WTC11 (cell line): ENCODE measurements around the gene ADRA1B. TPM values are rescaled to one million over a fixed set of nuclear protein-coding genes. Genes with fewer than 3 reads are reported as not detected.

Source experiments
- ATAC-seq: fragments of 200-7000 bp; cut with Tn5 transposase; 2 replicates; pipeline ENCODE4 v1.10.0; 2021; ENCODE audit warnings: mild to moderate bottlenecking, moderate library complexity
- CTCF ChIA-PET: fragments of 300-600 bp; sonication (Branson Sonifier 250); formaldehyde crosslinking; loops from one replicate; lab custom pipeline; 2021; ENCODE audit warnings: antibody characterized with exemption; lab: Charles Lee
- POLR2A ChIA-PET: fragments of 350-600 bp; sonication (Branson Sonifier 250); formaldehyde crosslinking; loops from one replicate; lab custom pipeline; 2021; ENCODE audit warnings: antibody characterized with exemption; lab: Charles Lee
- DNase-seq: peaks from one replicate; pipeline ENCODE4 v3.0.0; 2021; ENCODE audit warnings: low spot score
- H3K27ac Mint-ChIP-seq: 2 replicates; pipeline ENCODE4 v1.8.0; 2021; ENCODE audit warnings: mixed read lengths
- H3K27me3 Mint-ChIP-seq: 2 replicates; pipeline ENCODE4 v1.8.0; 2021; ENCODE audit warnings: low read depth, mild to moderate bottlenecking, moderate library complexity, mixed read lengths
- H3K36me3 Mint-ChIP-seq: 2 replicates; pipeline ENCODE4 v1.8.0; 2021; ENCODE audit warnings: mixed read lengths
- H3K4me1 Mint-ChIP-seq: 2 replicates; pipeline ENCODE4 v1.8.0; 2022; ENCODE audit warnings: mixed read lengths
- H3K4me3 Mint-ChIP-seq: 2 replicates; pipeline ENCODE4 v1.8.0; 2021; ENCODE audit warnings: mild to moderate bottlenecking, moderate library complexity, mixed read lengths
- H3K9me3 Mint-ChIP-seq: 2 replicates; pipeline ENCODE4 v1.8.0; 2021; ENCODE audit warnings: mixed read lengths
- ARID4B ChIP-seq: sonication (generic); formaldehyde crosslinking; IDR thresholded peaks from 2 replicates; pipeline ENCODE4 v1.8.0; 2023; ENCODE audit warnings: missing genetic modification reagents, mild to moderate bottlenecking, borderline replicate concordance
- CREM ChIP-seq: sonication (generic); formaldehyde crosslinking; IDR thresholded peaks from 2 replicates; pipeline ENCODE4 v1.8.1; 2022; ENCODE audit warnings: mild to moderate bottlenecking, missing genetic modification reagents, moderate library complexity
- ELF4 ChIP-seq: sonication (generic); formaldehyde crosslinking; IDR thresholded peaks from 2 replicates; pipeline ENCODE4 v1.8.1; 2022; ENCODE audit warnings: low read depth, mild to moderate bottlenecking, moderate library complexity, missing genetic modification reagents
- FOXJ3 ChIP-seq: sonication (generic); formaldehyde crosslinking; IDR thresholded peaks from 2 replicates; pipeline ENCODE4 v1.9.0; 2021; ENCODE audit warnings: missing genetic modification reagents, mild to moderate bottlenecking, borderline replicate concordance
- FOXK1 ChIP-seq: sonication (generic); formaldehyde crosslinking; IDR thresholded peaks from 2 replicates; pipeline ENCODE4 v1.8.0; 2022; ENCODE audit warnings: mild to moderate bottlenecking, moderate library complexity, missing genetic modification reagents
- GRHL2 ChIP-seq: fragments of 250-450 bp; sonication (Bioruptor Pico); IDR thresholded peaks from 2 replicates; pipeline ENCODE4 v1.8.0; 2022; ENCODE audit warnings: mild to moderate bottlenecking, moderate library complexity; ENCODE audit not compliant: insufficient replicate concordance, severe bottlenecking
- HMGA2 ChIP-seq: fragments of 250-450 bp; sonication (Bioruptor Pico); IDR thresholded peaks from 2 replicates; pipeline ENCODE4 v1.4.0; 2021; ENCODE audit warnings: mild to moderate bottlenecking, moderate library complexity
- JAZF1 ChIP-seq: fragments of 250-450 bp; sonication (Bioruptor Pico); IDR thresholded peaks from 2 replicates; pipeline ENCODE4 v1.9.0; 2021; ENCODE audit warnings: moderate library complexity, mild to moderate bottlenecking, inconsistent platforms
- MYBL2 ChIP-seq: sonication (generic); formaldehyde crosslinking; IDR thresholded peaks from 2 replicates; pipeline ENCODE4 v1.8.1; 2023; ENCODE audit warnings: mild to moderate bottlenecking, moderate library complexity, missing genetic modification reagents
- NFYB ChIP-seq: sonication (generic); formaldehyde crosslinking; conservative IDR thresholded peaks from 2 replicates; pipeline ENCODE4 v1.8.0; 2022; ENCODE audit warnings: low read depth, missing genetic modification reagents
- NR1H2 ChIP-seq: sonication (generic); formaldehyde crosslinking; IDR thresholded peaks from 2 replicates; pipeline ENCODE4 v1.9.0; 2021; ENCODE audit warnings: mild to moderate bottlenecking, moderate library complexity, missing genetic modification reagents
- NR2C2 ChIP-seq: sonication (generic); formaldehyde crosslinking; IDR thresholded peaks from 2 replicates; pipeline ENCODE4 v1.8.0; 2022; ENCODE audit warnings: mild to moderate bottlenecking, missing genetic modification reagents
- PRRX2 ChIP-seq: fragments of 250-450 bp; sonication (Bioruptor Pico); IDR thresholded peaks from 2 replicates; pipeline ENCODE4 v1.8.0; 2021; ENCODE audit warnings: mild to moderate bottlenecking
- TP53 ChIP-seq: sonication (generic); formaldehyde crosslinking; IDR thresholded peaks from 2 replicates; pipeline ENCODE4 v1.8.1; 2023; ENCODE audit warnings: mild to moderate bottlenecking, missing genetic modification reagents
- USF1 ChIP-seq: sonication (generic); formaldehyde crosslinking; IDR thresholded peaks from 2 replicates; pipeline ENCODE4 v1.8.0; 2022; ENCODE audit warnings: mild to moderate bottlenecking, missing genetic modification reagents
- ZNF263 ChIP-seq: sonication (generic); formaldehyde crosslinking; IDR thresholded peaks from 2 replicates; pipeline ENCODE4 v1.8.1; 2022; ENCODE audit warnings: low read depth, mild to moderate bottlenecking, moderate library complexity, missing genetic modification reagents
- ZNF416 ChIP-seq: fragments of 250-450 bp; sonication (Bioruptor Pico); IDR thresholded peaks from 2 replicates; pipeline ENCODE4 v1.9.0; 2021; ENCODE audit warnings: mild to moderate bottlenecking, inconsistent platforms
- ZSCAN18 ChIP-seq: fragments of 250-450 bp; sonication (Bioruptor Pico); IDR thresholded peaks from 2 replicates; pipeline ENCODE4 v2.1.2; 2022; ENCODE audit warnings: mild to moderate bottlenecking, moderate library complexity
- total RNA-seq: library from RNA; stranded (reverse); gene quantifications from 3 replicates; pipeline ENCODE4 v1.2.3, GENCODE V29; 2021
- TF ChIP-seq, protein P1 (sequence below): fragments of 250-450 bp; sonication (Bioruptor Pico); conservative IDR thresholded peaks from 2 replicates; pipeline ENCODE4 v1.9.0; 2021; ENCODE audit warnings: mild to moderate bottlenecking
- TF ChIP-seq, protein P2 (sequence below): fragments of 200-600 bp; IDR thresholded peaks from 2 replicates; pipeline ENCODE4 v1.8.0; 2022; ENCODE audit warnings: antibody characterized with exemption
- TF ChIP-seq, protein P3 (sequence below): sonication (generic); formaldehyde crosslinking; IDR thresholded peaks from 2 replicates; pipeline ENCODE4 v1.8.1; 2023; ENCODE audit warnings: mild to moderate bottlenecking, moderate library complexity, missing genetic modification reagents
- TF ChIP-seq, protein P4 (sequence below): fragments of 250-450 bp; sonication (Bioruptor Pico); IDR thresholded peaks from 2 replicates; pipeline ENCODE4 v1.9.0; 2021; ENCODE audit warnings: moderate library complexity, mild to moderate bottlenecking, inconsistent platforms, borderline replicate concordance

The ADRA1B gene
- total RNA-seq, 1 experiment from 2014 or later: 0.11 TPM

GRCh38 chr5:159935946-159936345 is 19.7 kb downstream of the ADRA1B start (continued):
- TF ChIP-seq, protein P1, sequence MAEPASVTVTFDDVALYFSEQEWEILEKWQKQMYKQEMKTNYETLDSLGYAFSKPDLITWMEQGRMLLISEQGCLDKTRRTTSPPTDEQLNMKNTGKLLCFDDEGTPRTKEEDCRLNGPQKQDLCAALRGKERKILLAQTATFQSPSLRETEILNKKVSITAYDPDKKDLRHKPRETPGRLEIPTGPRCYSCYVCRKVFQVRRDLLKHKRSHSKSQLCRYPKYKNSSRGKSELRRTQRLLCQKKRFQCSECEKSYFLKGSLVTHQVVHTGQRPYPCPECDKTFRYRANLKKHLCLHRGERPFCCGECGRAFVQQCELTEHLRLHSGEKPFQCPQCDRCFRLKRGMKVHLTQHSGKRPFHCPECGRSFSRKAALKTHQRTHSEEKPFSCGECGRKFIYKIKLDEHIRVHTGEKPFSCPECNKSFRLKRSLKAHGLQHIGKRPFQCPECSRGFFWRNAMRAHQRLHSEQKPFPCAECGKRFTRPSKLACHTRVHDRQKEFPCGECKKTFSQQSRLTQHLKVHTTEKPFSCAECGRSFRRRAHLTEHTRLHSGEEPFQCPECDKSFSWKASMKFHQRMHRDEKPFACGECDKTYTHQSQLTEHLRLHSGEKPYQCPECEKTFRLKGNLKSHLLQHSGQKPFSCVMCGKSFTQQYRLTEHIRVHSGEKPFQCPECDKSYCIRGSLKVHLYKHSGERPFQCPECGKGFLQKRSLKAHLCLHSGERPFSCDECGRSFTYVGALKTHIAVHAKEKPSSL (CRISPR knock-in tag): no peak
- no peak for TF ChIP-seq ZSCAN18 (CRISPR knock-in tag)
- TF ChIP-seq NFYB (CRISPR knock-in tag): no peak
- TF ChIP-seq FOXJ3 (CRISPR knock-in tag): no peak
- no peak for TF ChIP-seq NR2C2

GRCh38 chr5:159936686-159937329 is 20.5 kb downstream of the ADRA1B start:
- CTCF ChIA-PET: no interaction called here
- H3K36me3 Mint-ChIP-seq: no peaks in the 10 kb centered on the region
- DNase-seq (no peak), ATAC-seq (no peak)
- no peaks in the 10 kb centered on the region for H3K27me3 Mint-ChIP-seq
- H3K4me1 Mint-ChIP-seq: peaks cover 8% of the 10 kb centered on the region; the same call in 1 of the 2 replicates
- peaks cover 4% of the 10 kb centered on the region for H3K9me3 Mint-ChIP-seq
- POLR2A ChIA-PET: no interaction called here
- no peak overlapping the region for H3K4me3 Mint-ChIP-seq
- no peak overlapping the region for H3K27ac Mint-ChIP-seq
- TF ChIP-seq JAZF1 (CRISPR knock-in tag) (no peak), NR1H2 (CRISPR knock-in tag) (no peak), USF1 (CRISPR knock-in tag) (no peak), HMGA2 (CRISPR knock-in tag) (no peak), GRHL2 (no peak), CREM (CRISPR knock-in tag) (no peak), ZNF263 (CRISPR knock-in tag) (no peak), ELF4 (CRISPR knock-in tag) (no peak), TP53 (CRISPR knock-in tag) (no peak), ZSCAN18 (CRISPR knock-in tag) (no peak), FOXK1 (no peak), ARID4B (CRISPR knock-in tag) (no peak), MYBL2 (CRISPR knock-in tag) (no peak), PRRX2 (CRISPR knock-in tag) (no peak), ZNF416 (CRISPR knock-in tag) (no peak)
- TF ChIP-seq, protein P2, sequence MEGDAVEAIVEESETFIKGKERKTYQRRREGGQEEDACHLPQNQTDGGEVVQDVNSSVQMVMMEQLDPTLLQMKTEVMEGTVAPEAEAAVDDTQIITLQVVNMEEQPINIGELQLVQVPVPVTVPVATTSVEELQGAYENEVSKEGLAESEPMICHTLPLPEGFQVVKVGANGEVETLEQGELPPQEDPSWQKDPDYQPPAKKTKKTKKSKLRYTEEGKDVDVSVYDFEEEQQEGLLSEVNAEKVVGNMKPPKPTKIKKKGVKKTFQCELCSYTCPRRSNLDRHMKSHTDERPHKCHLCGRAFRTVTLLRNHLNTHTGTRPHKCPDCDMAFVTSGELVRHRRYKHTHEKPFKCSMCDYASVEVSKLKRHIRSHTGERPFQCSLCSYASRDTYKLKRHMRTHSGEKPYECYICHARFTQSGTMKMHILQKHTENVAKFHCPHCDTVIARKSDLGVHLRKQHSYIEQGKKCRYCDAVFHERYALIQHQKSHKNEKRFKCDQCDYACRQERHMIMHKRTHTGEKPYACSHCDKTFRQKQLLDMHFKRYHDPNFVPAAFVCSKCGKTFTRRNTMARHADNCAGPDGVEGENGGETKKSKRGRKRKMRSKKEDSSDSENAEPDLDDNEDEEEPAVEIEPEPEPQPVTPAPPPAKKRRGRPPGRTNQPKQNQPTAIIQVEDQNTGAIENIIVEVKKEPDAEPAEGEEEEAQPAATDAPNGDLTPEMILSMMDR: no peak
- TF ChIP-seq, protein P3, sequence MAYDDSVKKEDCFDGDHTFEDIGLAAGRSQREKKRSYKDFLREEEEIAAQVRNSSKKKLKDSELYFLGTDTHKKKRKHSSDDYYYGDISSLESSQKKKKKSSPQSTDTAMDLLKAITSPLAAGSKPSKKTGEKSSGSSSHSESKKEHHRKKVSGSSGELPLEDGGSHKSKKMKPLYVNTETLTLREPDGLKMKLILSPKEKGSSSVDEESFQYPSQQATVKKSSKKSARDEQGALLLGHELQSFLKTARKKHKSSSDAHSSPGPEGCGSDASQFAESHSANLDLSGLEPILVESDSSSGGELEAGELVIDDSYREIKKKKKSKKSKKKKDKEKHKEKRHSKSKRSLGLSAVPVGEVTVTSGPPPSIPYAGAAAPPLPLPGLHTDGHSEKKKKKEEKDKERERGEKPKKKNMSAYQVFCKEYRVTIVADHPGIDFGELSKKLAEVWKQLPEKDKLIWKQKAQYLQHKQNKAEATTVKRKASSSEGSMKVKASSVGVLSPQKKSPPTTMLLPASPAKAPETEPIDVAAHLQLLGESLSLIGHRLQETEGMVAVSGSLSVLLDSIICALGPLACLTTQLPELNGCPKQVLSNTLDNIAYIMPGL (CRISPR knock-in tag): no peak
- TF ChIP-seq, protein P4, sequence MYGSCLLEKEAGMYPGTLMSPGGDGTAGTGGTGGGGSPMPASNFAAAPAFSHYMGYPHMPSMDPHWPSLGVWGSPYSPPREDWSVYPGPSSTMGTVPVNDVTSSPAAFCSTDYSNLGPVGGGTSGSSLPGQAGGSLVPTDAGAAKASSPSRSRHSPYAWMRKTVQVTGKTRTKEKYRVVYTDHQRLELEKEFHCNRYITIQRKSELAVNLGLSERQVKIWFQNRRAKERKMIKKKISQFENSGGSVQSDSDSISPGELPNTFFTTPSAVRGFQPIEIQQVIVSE (CRISPR knock-in tag): no peak
